Measurements from ENCODE around the gene NPAS3. TPM values are rescaled to one million over a fixed set of nuclear protein-coding genes. Genes with fewer than 3 reads are reported as not detected.

The NPAS3 gene
- total RNA-seq, 1 experiment from 2014 or later, result 15.6 TPM

DNA sequence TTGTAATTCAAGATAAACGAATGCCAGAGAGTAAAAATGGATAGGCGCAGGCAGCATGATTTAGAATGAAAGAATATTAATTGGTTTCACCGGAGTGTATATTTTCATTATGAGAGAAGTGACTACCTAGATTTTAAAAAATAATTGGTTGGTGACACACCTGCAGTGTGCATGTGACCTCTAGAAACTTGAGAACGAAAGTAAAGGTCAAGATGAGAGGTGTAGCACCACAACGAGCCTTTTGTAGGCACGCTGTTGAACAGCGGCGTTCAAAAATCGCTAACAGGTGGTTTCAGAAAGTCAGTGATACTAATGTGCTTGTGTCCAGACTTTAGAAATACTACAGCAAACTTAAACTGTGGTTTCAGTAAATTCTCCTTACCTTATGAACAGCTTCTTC lies 123.8 kb downstream of the NPAS3 start:
- CTCF ChIA-PET, result no interaction called here
- no TSS peak for BruUV-seq (replicated peaks)
- H3K36me3 ChIP-seq (ENCODE audit: insufficient read depth, low read length, poor library complexity, severe bottlenecking), result no peaks in the 10 kb centered on the region
- intact Hi-C loops (cut with micrococcal nuclease; ENCODE audit: unreplicated experiment), result no loop called here
- peaks cover 23% of the 10 kb centered on the region for H3K4me1 ChIP-seq (ENCODE audit: insufficient read depth, low read length, poor library complexity, severe bottlenecking)
- H3K27me3 ChIP-seq (replicated peaks; ENCODE audit: insufficient read depth, low read depth, low read length, poor library complexity), result no peaks in the 10 kb centered on the region
- TF ChIP-seq EZH2 (IDR thresholded peaks at IDR 0.05; ENCODE audit: borderline replicate concordance, low read depth, low read length, poor library complexity, severe bottlenecking) (no peak), CTCF (conservative IDR thresholded peaks at IDR 0.05; ENCODE audit: low read depth, low read length) (no peak)
- H3K4me3 ChIP-seq (ENCODE audit: low read depth, low read length, poor library complexity, severe bottlenecking), result no peak overlapping the region
- no peaks in the 10 kb centered on the region for H3K9me3 ChIP-seq (ENCODE audit: low read depth, low read length, poor library complexity, severe bottlenecking)
- H3K27ac ChIP-seq (ENCODE audit: low read depth, low read length, poor library complexity, severe bottlenecking), result no peak overlapping the region
- POLR2A ChIA-PET (ENCODE audit: low non-redundant PET), result interaction anchor here (0.6 kb wide), 1 partner anchor 26 kb away, joined by 3 read pairs; no protein-coding TSS in a partner anchor
- DNase-seq (ENCODE audit: low spot score), result no peak

DNA sequence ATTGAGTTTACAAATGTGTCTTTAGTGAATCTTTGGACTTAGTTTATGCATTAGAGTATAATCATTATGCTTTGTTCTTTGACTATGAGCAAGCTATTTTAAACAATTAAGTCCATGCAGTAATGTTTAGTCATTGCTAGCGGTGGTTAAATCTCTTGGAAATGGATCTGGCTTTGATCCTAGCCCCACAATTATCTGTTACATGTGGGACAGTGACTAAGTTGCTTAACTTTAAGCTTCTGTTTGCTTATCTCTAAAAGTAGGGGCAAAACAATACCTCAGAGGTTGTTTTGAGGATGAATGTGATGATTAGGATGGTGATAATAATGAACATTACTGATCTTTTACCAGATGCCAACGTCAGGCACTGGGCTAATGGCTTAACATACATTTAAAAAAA lies 124.2 kb downstream of the NPAS3 start:
- peak; percentile 26 for DNase-seq (ENCODE audit: low spot score)
- Histone ChIP-seq H3K4me3 (ENCODE audit: low read depth, low read length, poor library complexity, severe bottlenecking) (no peak overlapping the region), H3K27ac (ENCODE audit: low read depth, low read length, poor library complexity, severe bottlenecking) (no peak overlapping the region), H3K36me3 (ENCODE audit: insufficient read depth, low read length, poor library complexity, severe bottlenecking) (no peaks in the 10 kb centered on the region), H3K27me3 (replicated peaks; ENCODE audit: insufficient read depth, low read depth, low read length, poor library complexity) (no peaks in the 10 kb centered on the region), H3K9me3 (ENCODE audit: low read depth, low read length, poor library complexity, severe bottlenecking) (no peaks in the 10 kb centered on the region), H3K4me1 (ENCODE audit: insufficient read depth, low read length, poor library complexity, severe bottlenecking) (peaks cover 21% of the 10 kb centered on the region)
- intact Hi-C loops (cut with micrococcal nuclease; ENCODE audit: unreplicated experiment), result no loop called here
- ChIA-PET CTCF (no interaction called here), POLR2A (ENCODE audit: low non-redundant PET) (interaction anchor here (0.6 kb wide), 1 partner anchor 27 kb away, joined by 3 read pairs; no protein-coding TSS in a partner anchor)
- TF ChIP-seq CTCF (conservative IDR thresholded peaks at IDR 0.05; ENCODE audit: low read depth, low read length), result no peak
- no peak for TF ChIP-seq EZH2 (IDR thresholded peaks at IDR 0.05; ENCODE audit: borderline replicate concordance, low read depth, low read length, poor library complexity, severe bottlenecking)
- no TSS peak for BruUV-seq (replicated peaks)

DNA sequence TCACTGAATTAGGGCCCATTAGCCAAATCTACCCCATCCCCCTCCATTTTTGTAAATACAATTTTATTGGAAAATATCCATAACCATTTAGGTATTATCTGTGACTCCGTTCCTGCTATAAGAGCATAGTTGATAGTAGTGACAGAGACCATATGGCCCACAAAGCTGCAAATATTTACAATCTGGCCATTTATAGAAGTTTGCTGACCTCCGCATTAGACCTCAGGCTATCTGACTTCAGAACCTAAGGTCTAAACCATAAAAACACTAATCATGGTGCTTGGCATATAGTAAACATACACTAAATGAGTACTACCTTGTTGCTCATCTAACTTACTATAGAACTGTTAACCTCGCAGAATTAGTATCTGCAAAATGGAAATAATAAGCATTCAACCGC lies 124.8 kb downstream of the NPAS3 start:
- intact Hi-C loops (cut with micrococcal nuclease; ENCODE audit: unreplicated experiment), result no loop called here
- Histone ChIP-seq H3K27ac (ENCODE audit: low read depth, low read length, poor library complexity, severe bottlenecking) (no peak overlapping the region), H3K9me3 (ENCODE audit: low read depth, low read length, poor library complexity, severe bottlenecking) (no peaks in the 10 kb centered on the region), H3K4me3 (ENCODE audit: low read depth, low read length, poor library complexity, severe bottlenecking) (no peak overlapping the region), H3K27me3 (replicated peaks; ENCODE audit: insufficient read depth, low read depth, low read length, poor library complexity) (no peaks in the 10 kb centered on the region), H3K36me3 (ENCODE audit: insufficient read depth, low read length, poor library complexity, severe bottlenecking) (no peaks in the 10 kb centered on the region), H3K4me1 (ENCODE audit: insufficient read depth, low read length, poor library complexity, severe bottlenecking) (peaks cover 21% of the 10 kb centered on the region)
- no peak for TF ChIP-seq CTCF (conservative IDR thresholded peaks at IDR 0.05; ENCODE audit: low read depth, low read length)
- TF ChIP-seq EZH2 (IDR thresholded peaks at IDR 0.05; ENCODE audit: borderline replicate concordance, low read depth, low read length, poor library complexity, severe bottlenecking), result no peak
- no peak for DNase-seq (ENCODE audit: low spot score)
- CTCF ChIA-PET, result no interaction called here
- no TSS peak for BruUV-seq (replicated peaks)
- POLR2A ChIA-PET (ENCODE audit: low non-redundant PET), result no interaction called here
